ENCODE measurements around the gene FLNB. TPM values are rescaled to one million over a fixed set of nuclear protein-coding genes. Genes with fewer than 3 reads are reported as not detected.

The FLNB gene
- total and polyA plus RNA-seq, 2 of the 4 experiments (the other 2 are of a cell fraction): 78.0 to 136 TPM

- in situ Hi-C loops (cut with MboI; ENCODE audit: low sequenced_read_pairs): no loop called here
- ChIA-PET CTCF (no interaction called here), POLR2A (ENCODE audit: unreplicated experiment) (no interaction called here)
- no peak for DNase-seq
- dilution Hi-C loops (cut with HindIII; ENCODE audit: low sequenced_read_pairs, unreplicated experiment): no loop called here
- intact Hi-C loops (cut with micrococcal nuclease): no loop called here
- BruUV-seq (replicated peaks): no TSS peak
- Histone ChIP-seq H4K20me1 (ENCODE audit: insufficient read depth, low read length) (peaks cover 9% of the 10 kb centered on the region; the same call in 1 of the 2 replicates), H3K9me3 (ENCODE audit: control insufficient read depth, insufficient read depth, low read length) (no peaks in the 10 kb centered on the region), H3K56ac (ENCODE audit: extremely low read depth, insufficient read depth, low read length) (no peak overlapping the region), H4K5ac (ENCODE audit: low read depth, low read length) (no peak overlapping the region), H2AFZ (replicated peaks; ENCODE audit: low read length, poor library complexity) (no peak overlapping the region), H3K4me3 (ENCODE audit: insufficient read depth, low read depth, low read length) (no peak overlapping the region), H3K27ac (ENCODE audit: insufficient read depth, low read length) (no peak overlapping the region), H4K8ac (ENCODE audit: low read depth in 2 of 2, low read length in 2 of 2) (no peak overlapping the region), H3K18ac (ENCODE audit: low read depth, low read length) (no peak overlapping the region), H4K91ac (ENCODE audit: insufficient read depth, low read depth, low read length) (no peak overlapping the region), H2AK9ac (replicated peaks; ENCODE audit: low read depth, low read length, poor library complexity) (no peak overlapping the region), H2AK5ac (ENCODE audit: low read depth, low read length) (no peak overlapping the region), H2BK5ac (ENCODE audit: low read depth, low read length, poor library complexity, severe bottlenecking) (no peak overlapping the region), H3K14ac (replicated peaks; ENCODE audit: low read depth, low read length) (no peak overlapping the region), H3K36me3 (ENCODE audit: control insufficient read depth, insufficient read depth, low read length) (peaks cover 72% of the 10 kb centered on the region), H3K4me2 (ENCODE audit: low read depth, low read length) (no peak overlapping the region), H3K27me3 (ENCODE audit: control insufficient read depth, insufficient read depth, low read length) (no peaks in the 10 kb centered on the region), H2BK120ac (ENCODE audit: low read depth, low read length) (no peak overlapping the region), H3K4ac (ENCODE audit: low read depth, low read length) (no peak overlapping the region), H3K4me1 (ENCODE audit: control insufficient read depth, insufficient read depth, low read length) (no peaks in the 10 kb centered on the region), H3K9ac (ENCODE audit: low read depth, low read length) (no peak overlapping the region), H3K23ac (ENCODE audit: low read depth, low read length) (no peak overlapping the region), H3K9me1 (ENCODE audit: insufficient read depth, low read length) (peaks cover 6% of the 10 kb centered on the region; the same call in 1 of the 2 replicates), H2BK15ac (ENCODE audit: low read depth, low read length) (no peak overlapping the region), H3K79me1 (ENCODE audit: low read depth in 1 of 2, low read length in 2 of 2) (peaks cover 49 to 67% of the 10 kb centered on the region in 2 experiments), H2BK20ac (ENCODE audit: low read depth, low read length) (no peak overlapping the region)
- no peak for TF ChIP-seq MAZ (IDR thresholded peaks at IDR 0.05; ENCODE audit: borderline replicate concordance, low read depth, low read length)
- no peak for TF ChIP-seq RAD21 (IDR thresholded peaks at IDR 0.05; ENCODE audit: low read length)
- TF ChIP-seq CTCF (conservative IDR thresholded peaks at IDR 0.05; ENCODE audit: low read depth, low read length): no peak
- TF ChIP-seq SMC3 (IDR thresholded peaks at IDR 0.05; ENCODE audit: low read depth, low read length): no peak
- WGBS, 2 experiments (ENCODE audit: extremely low coverage in 2 of 2, insufficient read length in 1 of 2): no CpG with 5 or more reads among the region's 10 CpGs
- no peak for ATAC-seq (ENCODE audit: low read depth)
These were observed 94.8 kb downstream of the FLNB start for GRCh38 chr3:58102976-58103451.
